AG04449 (cell line): ENCODE results near the gene LARGE2.

Experiments
- CTCF ChIA-PET: fragments of 350-600 bp; formaldehyde crosslinking; extraction: SDS; loops from one replicate; lab custom pipeline; 2021; ENCODE audit warnings: antibody characterized with exemption; lab: Yijun Ruan, JAX
- POLR2A ChIA-PET: fragments of 400-600, 350-600 bp; formaldehyde crosslinking; extraction: SDS; loops from one replicate; lab custom pipeline; 2020; ENCODE audit warnings: antibody characterized with exemption, inconsistent platforms; lab: Yijun Ruan, JAX
- DNase-seq: peaks from one replicate; pipeline ENCODE4 v3.0.0-alpha.2; 2010; ENCODE audit warnings: low read depth, low spot score
- H3K4me3 ChIP-seq: 2 replicates; pipeline ENCODE4 v1.5.1; 2011; ENCODE audit warnings: low read depth, mild to moderate bottlenecking, control low read depth, low read length
- TF ChIP-seq, protein P1 (sequence below): IDR thresholded peaks from one replicate; pipeline ENCODE4 v1.5.1; 2011; ENCODE audit warnings: mild to moderate bottlenecking, moderate library complexity, low read length, control low read depth, inconsistent platforms; ENCODE audit not compliant: insufficient read depth; ENCODE audit errors: missing control alignments

The LARGE2 gene

DNA sequence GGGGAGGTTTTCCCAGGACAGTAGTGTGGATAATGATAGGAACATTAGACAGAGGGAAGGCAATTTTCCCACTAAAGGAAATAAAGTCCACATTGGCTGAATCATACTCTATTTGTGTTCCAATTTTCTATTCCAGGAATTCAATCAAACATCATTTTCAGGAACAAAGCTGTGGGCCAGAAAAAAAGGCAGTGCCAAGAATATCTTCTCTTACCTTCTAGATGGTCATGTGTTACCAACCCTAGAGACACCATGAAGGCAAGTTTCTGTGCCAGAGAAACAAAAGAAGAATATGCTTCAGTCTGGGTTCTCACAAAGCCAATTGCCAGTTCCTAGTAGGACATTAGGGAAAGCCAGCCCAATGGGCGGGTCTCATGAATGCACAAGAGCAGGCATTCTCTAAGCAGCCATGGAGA, 27.5 kb downstream of the LARGE2 start:
- TF ChIP-seq, protein P1, sequence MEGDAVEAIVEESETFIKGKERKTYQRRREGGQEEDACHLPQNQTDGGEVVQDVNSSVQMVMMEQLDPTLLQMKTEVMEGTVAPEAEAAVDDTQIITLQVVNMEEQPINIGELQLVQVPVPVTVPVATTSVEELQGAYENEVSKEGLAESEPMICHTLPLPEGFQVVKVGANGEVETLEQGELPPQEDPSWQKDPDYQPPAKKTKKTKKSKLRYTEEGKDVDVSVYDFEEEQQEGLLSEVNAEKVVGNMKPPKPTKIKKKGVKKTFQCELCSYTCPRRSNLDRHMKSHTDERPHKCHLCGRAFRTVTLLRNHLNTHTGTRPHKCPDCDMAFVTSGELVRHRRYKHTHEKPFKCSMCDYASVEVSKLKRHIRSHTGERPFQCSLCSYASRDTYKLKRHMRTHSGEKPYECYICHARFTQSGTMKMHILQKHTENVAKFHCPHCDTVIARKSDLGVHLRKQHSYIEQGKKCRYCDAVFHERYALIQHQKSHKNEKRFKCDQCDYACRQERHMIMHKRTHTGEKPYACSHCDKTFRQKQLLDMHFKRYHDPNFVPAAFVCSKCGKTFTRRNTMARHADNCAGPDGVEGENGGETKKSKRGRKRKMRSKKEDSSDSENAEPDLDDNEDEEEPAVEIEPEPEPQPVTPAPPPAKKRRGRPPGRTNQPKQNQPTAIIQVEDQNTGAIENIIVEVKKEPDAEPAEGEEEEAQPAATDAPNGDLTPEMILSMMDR = no peak
- H3K4me3 ChIP-seq = no peak overlapping the region
- ChIA-PET POLR2A (no interaction called here), CTCF (interaction anchor here (0.8 to 11.7 kb wide), 5 partner anchors 9 to 78 kb away, joined by 3 to 122 read pairs (median 4); no protein-coding TSS in a partner anchor)
- no peak for DNase-seq

DNA sequence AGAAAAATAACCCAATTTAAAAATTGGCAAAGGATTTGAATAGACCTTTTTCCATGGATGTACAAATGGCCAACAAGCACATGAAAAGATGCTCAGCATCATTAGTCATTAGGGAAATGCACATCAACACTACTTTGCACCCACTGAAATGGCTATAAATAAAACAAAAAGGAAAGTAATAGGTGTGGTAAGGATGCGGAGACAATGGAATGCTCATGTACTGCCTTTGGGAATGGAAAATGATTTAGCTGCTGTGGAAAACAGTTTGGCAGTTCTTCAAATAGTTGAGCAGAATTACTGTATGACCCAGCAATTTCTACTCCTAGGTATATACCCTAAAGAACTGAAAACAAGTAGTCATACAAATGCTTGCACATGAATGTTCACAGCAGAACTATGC, 37.4 kb downstream of the LARGE2 start:
- ChIA-PET CTCF (interaction anchor here (1.2 to 12.7 kb wide), 5 partner anchors 8 to 88 kb away, joined by 3 to 332 read pairs (median 3); no protein-coding TSS in a partner anchor), POLR2A (no interaction called here)
- H3K4me3 ChIP-seq = no peak overlapping the region
- no peak for DNase-seq
- TF ChIP-seq, protein P1 = no peak

DNA sequence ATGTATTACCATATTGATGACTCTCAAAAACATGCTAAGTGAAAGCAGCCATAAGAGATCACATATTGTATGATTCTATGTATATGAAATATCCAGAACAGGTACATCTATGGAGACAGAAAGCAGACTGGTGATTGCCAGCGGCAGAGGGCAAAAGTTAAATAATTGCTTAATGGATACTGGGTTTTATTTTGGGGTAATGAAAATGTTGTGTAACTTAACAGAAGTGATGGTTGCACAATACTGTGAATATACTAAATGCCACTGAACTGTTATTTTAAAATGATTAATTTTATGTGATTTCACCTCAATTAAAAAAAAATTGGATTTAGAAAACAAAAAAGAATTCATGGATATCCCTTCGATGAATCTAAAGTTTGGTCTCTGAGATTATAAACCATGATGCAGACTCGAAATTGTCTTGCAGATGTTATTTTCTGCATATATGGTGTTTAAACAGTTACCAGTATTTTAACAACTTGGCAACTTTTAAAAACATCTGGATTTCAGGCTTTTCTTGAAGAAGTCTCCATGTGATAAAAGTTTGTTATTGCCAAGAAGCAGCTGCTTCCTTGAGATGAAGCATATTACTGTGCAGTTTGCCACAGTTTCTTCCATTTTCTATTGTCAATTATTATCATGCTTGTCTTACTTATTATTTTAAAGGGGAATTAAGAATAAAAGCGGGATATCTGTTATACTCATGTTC, 38.1 kb downstream of the LARGE2 start:
- POLR2A ChIA-PET = no interaction called here
- H3K4me3 ChIP-seq = no peak overlapping the region
- CTCF ChIA-PET = interaction anchor here (1.0 to 12.7 kb wide), 4 partner anchors 13 to 49 kb away, joined by 3 to 332 read pairs (median 114); no protein-coding TSS in a partner anchor
- TF ChIP-seq, protein P1 = no peak
- DNase-seq = no peak

DNA sequence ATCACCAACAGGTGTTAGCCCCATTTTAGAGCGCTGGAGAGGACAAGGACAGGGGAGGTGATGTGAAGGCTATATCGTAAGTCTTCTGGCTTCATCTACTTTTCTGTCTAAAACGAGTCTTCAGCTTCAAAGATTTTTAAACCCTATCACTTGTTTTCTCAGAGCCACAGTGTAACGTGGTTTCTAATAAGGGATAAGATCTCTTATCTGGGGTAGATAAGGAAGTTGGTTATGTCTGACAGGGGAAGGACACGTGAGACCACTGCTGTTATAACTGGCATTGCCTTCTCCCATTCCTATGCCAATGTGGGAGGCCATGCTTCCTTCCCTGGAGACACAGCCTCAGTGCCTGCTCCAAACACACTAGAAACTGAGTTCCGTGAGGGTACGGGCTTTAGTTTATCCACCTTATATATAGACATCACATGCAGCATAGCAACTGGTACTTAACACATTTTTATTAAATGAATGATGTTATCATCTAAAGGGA, 39.3 kb downstream of the LARGE2 start:
- H3K4me3 ChIP-seq = no peak overlapping the region
- ChIA-PET POLR2A (no interaction called here), CTCF (interaction anchor here (0.7 to 12.7 kb wide), 6 partner anchors 14 to 90 kb away, joined by 3 to 332 read pairs (median 124); no protein-coding TSS in a partner anchor)
- TF ChIP-seq, protein P1 = no peak
- DNase-seq = no peak

DNA sequence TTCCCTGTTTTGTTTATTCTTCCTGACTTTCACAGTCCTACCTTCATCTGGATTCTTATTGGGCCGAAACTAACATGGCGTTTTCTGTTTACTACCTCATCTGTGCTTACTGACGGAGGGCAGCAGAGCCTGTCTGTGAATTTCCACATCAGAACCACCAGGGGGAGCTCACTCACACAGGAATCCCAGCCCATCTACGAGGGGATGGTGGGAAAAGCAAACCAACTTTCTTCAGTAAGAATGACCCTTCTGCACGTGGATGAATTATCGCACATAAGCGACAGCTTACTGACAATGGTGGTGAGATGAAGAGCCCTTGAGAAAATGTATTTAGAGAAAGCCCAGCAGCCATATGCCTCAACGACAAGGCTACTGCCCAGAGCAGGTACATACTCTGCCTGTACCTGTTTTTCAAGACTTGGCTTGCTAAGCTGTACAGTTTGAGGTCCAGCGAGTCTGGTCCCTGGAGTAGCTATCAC, 42.5 kb downstream of the LARGE2 start:
- TF ChIP-seq, protein P1 = peak; percentile 88
- CTCF ChIA-PET = interaction anchor here (0.8 to 12.7 kb wide), 39 partner anchors 9 to 358 kb away, joined by 3 to 332 read pairs (median 6); partner anchors contain the start of gene PEX16
- no peak for DNase-seq
- no peak overlapping the region for H3K4me3 ChIP-seq
- POLR2A ChIA-PET = no interaction called here

DNA sequence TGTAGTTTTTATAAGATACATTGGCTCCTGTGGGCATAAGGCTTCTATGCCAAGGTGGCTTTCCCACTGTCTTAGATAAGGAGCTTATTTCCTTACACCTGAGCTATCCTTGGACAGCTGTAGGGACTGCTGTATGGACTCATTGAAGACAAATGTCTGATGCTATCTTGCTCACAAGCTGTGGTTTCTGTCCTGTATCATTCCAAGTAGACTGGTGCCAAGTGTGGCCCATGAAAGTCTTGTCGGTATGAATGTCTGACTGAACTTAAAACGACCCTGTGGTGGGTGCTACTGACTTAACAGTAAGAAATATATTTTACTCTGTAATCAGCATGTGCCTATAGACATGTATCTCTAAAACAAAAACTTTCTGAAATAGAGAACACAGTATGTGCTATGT, 45.0 kb downstream of the LARGE2 start:
- ChIA-PET CTCF (interaction anchor here (1.0 to 12.7 kb wide), 7 partner anchors 8 to 271 kb away, joined by 3 to 332 read pairs (median 122); no protein-coding TSS in a partner anchor), POLR2A (no interaction called here)
- DNase-seq = no peak
- H3K4me3 ChIP-seq = no peak overlapping the region
- TF ChIP-seq, protein P1 = no peak
